ENCODE results near the gene SLC43A2. TPM values are rescaled to one million over a fixed set of nuclear protein-coding genes. Genes with fewer than 3 reads are reported as not detected.

SLC43A2 gene
- total RNA-seq, 1 experiment from 2014 or later = 12.6 TPM

- Histone ChIP-seq H3K27me3 (ENCODE audit: insufficient read depth, low read length) (no peaks in the 10 kb centered on the region), H3K9ac (ENCODE audit: low read length) (no peak overlapping the region), H3K27ac (ENCODE audit: low read depth, low read length) (peak overlapping the region; percentile 59; the same call in 1 of the 2 replicates), H3K9me2 (ENCODE audit: insufficient read depth) (no peaks in the 10 kb centered on the region), H3K36me3 (ENCODE audit: control insufficient read depth in 1 of 2, insufficient read depth in 2 of 2, low read length in 2 of 2) (no peaks in the 10 kb centered on the region), H3K79me2 (ENCODE audit: insufficient read depth, low read length) (no peaks in the 10 kb centered on the region), H4K20me1 (ENCODE audit: insufficient read depth) (no peaks in the 10 kb centered on the region), H2AFZ (ENCODE audit: low read depth, low read length, poor library complexity, severe bottlenecking) (no peak overlapping the region), H3K4me3 (replicated peaks in 1 of 2; ENCODE audit: low read depth in 1 of 2, low read length in 2 of 2) (no peak overlapping the region), H3K9me3 (ENCODE audit: control insufficient read depth in 1 of 2, insufficient read depth in 1 of 2, low read depth in 1 of 2, low read length in 2 of 2) (no peaks in the 10 kb centered on the region), H3K4me1 (ENCODE audit: control insufficient read depth in 1 of 2, insufficient read depth in 2 of 2, low read length in 2 of 2) (peaks cover 37 to 45% of the 10 kb centered on the region in 2 experiments), H3K4me2 (ENCODE audit: low read length) (peak overlapping the region; percentile 71)
- no TSS peak for BruUV-seq (replicated peaks)
- DNase-seq (ENCODE audit: low read depth, low spot score) (no peak), ATAC-seq (no peak)
- intact Hi-C loops (cut with micrococcal nuclease) = no loop called here
- ChIA-PET CTCF (interaction anchor here (1.3 to 1.7 kb wide), 2 partner anchors 17 to 57 kb away, joined by 3 to 8 read pairs; no protein-coding TSS in a partner anchor), POLR2A (no interaction called here), RAD21 (ENCODE audit: low non-redundant PET in 1 of 2, low total read pairs in 2 of 2, uncharacterized antibody in 2 of 2, unreplicated experiment in 2 of 2) (interaction anchor here in 1 of 2 experiments (1.0 kb wide), 1 partner anchor 39 kb away, joined by 3 read pairs; no protein-coding TSS in a partner anchor)
- TF ChIP-seq ZFX (IDR thresholded peaks at IDR 0.05) = no peak
- no peak for TF ChIP-seq ELF1 (IDR thresholded peaks at IDR 0.05; ENCODE audit: borderline replicate concordance, low read depth)
- TF ChIP-seq CTCF (IDR thresholded peaks at IDR 0.05 in 2 of 3, conservative IDR thresholded peaks at IDR 0.05 in 1 of 3; ENCODE audit: borderline replicate concordance in 1 of 3, insufficient read depth in 1 of 3, low read depth in 2 of 3, low read length in 2 of 3) = no peak
- TF ChIP-seq RAD21 (IDR thresholded peaks at IDR 0.05; ENCODE audit: low read depth) = no peak
- TF ChIP-seq YY1 (IDR thresholded peaks at IDR 0.05; ENCODE audit: extremely low read depth, insufficient replicate concordance, low read depth, low read length) = no peak
- TF ChIP-seq, protein P1, sequence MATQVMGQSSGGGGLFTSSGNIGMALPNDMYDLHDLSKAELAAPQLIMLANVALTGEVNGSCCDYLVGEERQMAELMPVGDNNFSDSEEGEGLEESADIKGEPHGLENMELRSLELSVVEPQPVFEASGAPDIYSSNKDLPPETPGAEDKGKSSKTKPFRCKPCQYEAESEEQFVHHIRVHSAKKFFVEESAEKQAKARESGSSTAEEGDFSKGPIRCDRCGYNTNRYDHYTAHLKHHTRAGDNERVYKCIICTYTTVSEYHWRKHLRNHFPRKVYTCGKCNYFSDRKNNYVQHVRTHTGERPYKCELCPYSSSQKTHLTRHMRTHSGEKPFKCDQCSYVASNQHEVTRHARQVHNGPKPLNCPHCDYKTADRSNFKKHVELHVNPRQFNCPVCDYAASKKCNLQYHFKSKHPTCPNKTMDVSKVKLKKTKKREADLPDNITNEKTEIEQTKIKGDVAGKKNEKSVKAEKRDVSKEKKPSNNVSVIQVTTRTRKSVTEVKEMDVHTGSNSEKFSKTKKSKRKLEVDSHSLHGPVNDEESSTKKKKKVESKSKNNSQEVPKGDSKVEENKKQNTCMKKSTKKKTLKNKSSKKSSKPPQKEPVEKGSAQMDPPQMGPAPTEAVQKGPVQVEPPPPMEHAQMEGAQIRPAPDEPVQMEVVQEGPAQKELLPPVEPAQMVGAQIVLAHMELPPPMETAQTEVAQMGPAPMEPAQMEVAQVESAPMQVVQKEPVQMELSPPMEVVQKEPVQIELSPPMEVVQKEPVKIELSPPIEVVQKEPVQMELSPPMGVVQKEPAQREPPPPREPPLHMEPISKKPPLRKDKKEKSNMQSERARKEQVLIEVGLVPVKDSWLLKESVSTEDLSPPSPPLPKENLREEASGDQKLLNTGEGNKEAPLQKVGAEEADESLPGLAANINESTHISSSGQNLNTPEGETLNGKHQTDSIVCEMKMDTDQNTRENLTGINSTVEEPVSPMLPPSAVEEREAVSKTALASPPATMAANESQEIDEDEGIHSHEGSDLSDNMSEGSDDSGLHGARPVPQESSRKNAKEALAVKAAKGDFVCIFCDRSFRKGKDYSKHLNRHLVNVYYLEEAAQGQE (IDR thresholded peaks at IDR 0.05; ENCODE audit: low read depth) = no peak
- TF ChIP-seq EZH2 (IDR thresholded peaks at IDR 0.05) = no peak
- TF ChIP-seq SIN3A (IDR thresholded peaks at IDR 0.05; ENCODE audit: low read depth) = no peak
- no peak for TF ChIP-seq ATF3 (IDR thresholded peaks at IDR 0.05)
- TF ChIP-seq EZH2phosphoT487 (IDR thresholded peaks at IDR 0.05; ENCODE audit: borderline replicate concordance) = no peak
- TF ChIP-seq CBX3 (IDR thresholded peaks at IDR 0.05; ENCODE audit: low read depth) = no peak
Measured at GRCh38 chr17:1590747-1591473, 37.7 kb downstream of the SLC43A2 start.
